Measurements from ENCODE around the gene WSCD2.

DNA sequence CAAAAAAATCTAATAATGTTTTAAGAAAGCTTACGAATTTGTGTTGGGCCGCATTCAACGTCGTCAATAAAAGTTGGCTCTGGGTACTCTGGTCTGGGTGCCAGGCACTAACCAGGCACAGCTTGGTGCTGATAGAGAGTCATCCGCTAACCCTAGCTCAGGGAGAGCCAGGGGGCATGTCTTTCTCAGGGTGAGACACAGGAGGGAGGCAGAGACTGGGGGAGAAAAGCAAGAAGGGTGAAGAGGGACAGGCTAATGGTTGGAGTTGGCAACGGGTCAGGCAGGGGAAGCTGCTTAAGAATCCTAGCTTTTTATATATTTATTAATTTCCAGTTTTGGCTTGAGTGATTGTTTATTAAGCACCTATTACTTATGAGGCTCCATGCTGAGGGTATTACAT, 105.1 kb downstream of the WSCD2 start:
- TF ChIP-seq, protein P1, sequence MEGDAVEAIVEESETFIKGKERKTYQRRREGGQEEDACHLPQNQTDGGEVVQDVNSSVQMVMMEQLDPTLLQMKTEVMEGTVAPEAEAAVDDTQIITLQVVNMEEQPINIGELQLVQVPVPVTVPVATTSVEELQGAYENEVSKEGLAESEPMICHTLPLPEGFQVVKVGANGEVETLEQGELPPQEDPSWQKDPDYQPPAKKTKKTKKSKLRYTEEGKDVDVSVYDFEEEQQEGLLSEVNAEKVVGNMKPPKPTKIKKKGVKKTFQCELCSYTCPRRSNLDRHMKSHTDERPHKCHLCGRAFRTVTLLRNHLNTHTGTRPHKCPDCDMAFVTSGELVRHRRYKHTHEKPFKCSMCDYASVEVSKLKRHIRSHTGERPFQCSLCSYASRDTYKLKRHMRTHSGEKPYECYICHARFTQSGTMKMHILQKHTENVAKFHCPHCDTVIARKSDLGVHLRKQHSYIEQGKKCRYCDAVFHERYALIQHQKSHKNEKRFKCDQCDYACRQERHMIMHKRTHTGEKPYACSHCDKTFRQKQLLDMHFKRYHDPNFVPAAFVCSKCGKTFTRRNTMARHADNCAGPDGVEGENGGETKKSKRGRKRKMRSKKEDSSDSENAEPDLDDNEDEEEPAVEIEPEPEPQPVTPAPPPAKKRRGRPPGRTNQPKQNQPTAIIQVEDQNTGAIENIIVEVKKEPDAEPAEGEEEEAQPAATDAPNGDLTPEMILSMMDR (IDR thresholded peaks at IDR 0.05; ENCODE audit: low read length) = no peak
- TF ChIP-seq EZH2phosphoT487 (IDR thresholded peaks at IDR 0.05; ENCODE audit: low read length) (no peak), EZH2 (optimal IDR thresholded peaks at IDR 0.05; ENCODE audit: low read depth, low read length) (no peak)
